Measurements from ENCODE around the gene TMEM63B.

DNA sequence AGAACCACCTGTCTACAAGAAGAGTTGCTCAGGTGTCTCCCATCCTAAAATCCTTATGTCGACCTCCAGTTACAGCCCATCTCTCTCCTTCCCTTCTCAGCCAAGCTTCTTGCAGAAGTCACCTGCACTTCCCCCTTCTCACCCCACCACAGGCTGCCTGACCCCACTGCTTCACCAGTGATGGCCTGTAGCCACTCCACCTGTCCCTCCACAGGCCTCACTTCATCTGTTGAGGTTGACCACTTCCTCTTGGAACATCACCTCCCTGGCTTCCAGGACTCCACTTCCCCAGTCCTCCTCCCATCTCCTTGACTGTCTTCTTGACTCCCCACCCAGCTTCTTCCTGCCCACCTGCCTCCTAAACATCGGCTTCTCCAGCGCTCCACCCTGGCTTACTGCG lies 25.5 kb upstream of the TMEM63B start:
- TF ChIP-seq, protein P1, sequence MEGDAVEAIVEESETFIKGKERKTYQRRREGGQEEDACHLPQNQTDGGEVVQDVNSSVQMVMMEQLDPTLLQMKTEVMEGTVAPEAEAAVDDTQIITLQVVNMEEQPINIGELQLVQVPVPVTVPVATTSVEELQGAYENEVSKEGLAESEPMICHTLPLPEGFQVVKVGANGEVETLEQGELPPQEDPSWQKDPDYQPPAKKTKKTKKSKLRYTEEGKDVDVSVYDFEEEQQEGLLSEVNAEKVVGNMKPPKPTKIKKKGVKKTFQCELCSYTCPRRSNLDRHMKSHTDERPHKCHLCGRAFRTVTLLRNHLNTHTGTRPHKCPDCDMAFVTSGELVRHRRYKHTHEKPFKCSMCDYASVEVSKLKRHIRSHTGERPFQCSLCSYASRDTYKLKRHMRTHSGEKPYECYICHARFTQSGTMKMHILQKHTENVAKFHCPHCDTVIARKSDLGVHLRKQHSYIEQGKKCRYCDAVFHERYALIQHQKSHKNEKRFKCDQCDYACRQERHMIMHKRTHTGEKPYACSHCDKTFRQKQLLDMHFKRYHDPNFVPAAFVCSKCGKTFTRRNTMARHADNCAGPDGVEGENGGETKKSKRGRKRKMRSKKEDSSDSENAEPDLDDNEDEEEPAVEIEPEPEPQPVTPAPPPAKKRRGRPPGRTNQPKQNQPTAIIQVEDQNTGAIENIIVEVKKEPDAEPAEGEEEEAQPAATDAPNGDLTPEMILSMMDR (IDR thresholded peaks at IDR 0.05) = no peak
- TF ChIP-seq POLR2A (IDR thresholded peaks at IDR 0.05) = no peak

All from heart left ventricle (tissue), 13 donors.